ENCODE measurements around the gene ADTRP. TPM values are rescaled to one million over a fixed set of nuclear protein-coding genes. Genes with fewer than 3 reads are reported as not detected.

Gene ADTRP
- total RNA-seq, 1 experiment from 2014 or later, result 0.86 TPM

DNA sequence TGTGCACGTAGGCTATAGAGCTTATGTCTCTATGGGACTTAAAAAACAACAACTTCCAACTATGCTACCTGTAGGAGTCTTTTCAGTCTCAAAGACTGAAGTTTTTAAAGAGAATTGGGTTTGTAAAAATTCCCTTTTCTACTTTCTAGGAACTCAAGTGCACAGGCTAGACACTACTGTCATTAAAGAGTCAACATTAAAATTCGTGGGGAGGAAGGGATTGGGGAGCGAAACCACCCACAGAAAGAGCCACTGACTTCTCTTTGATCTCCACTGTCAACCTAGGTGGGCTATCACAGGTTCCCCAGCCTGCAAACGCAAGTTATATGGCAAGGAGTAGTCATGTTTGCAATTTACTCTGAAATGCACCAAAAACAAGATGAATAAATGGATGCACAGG lies 37.7 kb downstream of the ADTRP start:
- Histone ChIP-seq H3K79me2 (ENCODE audit: insufficient read depth, low read length) (no peaks in the 10 kb centered on the region), H3K27ac (ENCODE audit: low read depth, low read length) (no peak overlapping the region), H3K4me2 (ENCODE audit: low read length) (no peak overlapping the region), H4K20me1 (ENCODE audit: insufficient read depth) (no peaks in the 10 kb centered on the region), H3K4me1 (ENCODE audit: control insufficient read depth in 1 of 2, insufficient read depth in 2 of 2, low read length in 2 of 2) (no peaks in the 10 kb centered on the region), H3K4me3 (replicated peaks in 1 of 2; ENCODE audit: low read depth in 1 of 2, low read length in 2 of 2) (no peak overlapping the region), H3K9me3 (ENCODE audit: control insufficient read depth in 1 of 2, insufficient read depth in 1 of 2, low read depth in 1 of 2, low read length in 2 of 2) (no peaks in the 10 kb centered on the region), H3K27me3 (ENCODE audit: insufficient read depth, low read length) (peaks cover 4% of the 10 kb centered on the region; the same call in 1 of the 2 replicates), H2AFZ (ENCODE audit: low read depth, low read length, poor library complexity, severe bottlenecking) (no peak overlapping the region), H3K9me2 (ENCODE audit: insufficient read depth) (no peaks in the 10 kb centered on the region), H3K9ac (ENCODE audit: low read length) (no peak overlapping the region), H3K36me3 (ENCODE audit: control insufficient read depth in 1 of 2, insufficient read depth in 2 of 2, low read length in 2 of 2) (no peaks in the 10 kb centered on the region)
- RAD21 ChIA-PET (ENCODE audit: low non-redundant PET in 1 of 2, low total read pairs in 2 of 2, uncharacterized antibody in 2 of 2, unreplicated experiment in 2 of 2), result no interaction called here
- TF ChIP-seq, protein P1, sequence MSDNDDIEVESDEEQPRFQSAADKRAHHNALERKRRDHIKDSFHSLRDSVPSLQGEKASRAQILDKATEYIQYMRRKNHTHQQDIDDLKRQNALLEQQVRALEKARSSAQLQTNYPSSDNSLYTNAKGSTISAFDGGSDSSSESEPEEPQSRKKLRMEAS (IDR thresholded peaks at IDR 0.05), result no peak
- TF ChIP-seq, protein P2, sequence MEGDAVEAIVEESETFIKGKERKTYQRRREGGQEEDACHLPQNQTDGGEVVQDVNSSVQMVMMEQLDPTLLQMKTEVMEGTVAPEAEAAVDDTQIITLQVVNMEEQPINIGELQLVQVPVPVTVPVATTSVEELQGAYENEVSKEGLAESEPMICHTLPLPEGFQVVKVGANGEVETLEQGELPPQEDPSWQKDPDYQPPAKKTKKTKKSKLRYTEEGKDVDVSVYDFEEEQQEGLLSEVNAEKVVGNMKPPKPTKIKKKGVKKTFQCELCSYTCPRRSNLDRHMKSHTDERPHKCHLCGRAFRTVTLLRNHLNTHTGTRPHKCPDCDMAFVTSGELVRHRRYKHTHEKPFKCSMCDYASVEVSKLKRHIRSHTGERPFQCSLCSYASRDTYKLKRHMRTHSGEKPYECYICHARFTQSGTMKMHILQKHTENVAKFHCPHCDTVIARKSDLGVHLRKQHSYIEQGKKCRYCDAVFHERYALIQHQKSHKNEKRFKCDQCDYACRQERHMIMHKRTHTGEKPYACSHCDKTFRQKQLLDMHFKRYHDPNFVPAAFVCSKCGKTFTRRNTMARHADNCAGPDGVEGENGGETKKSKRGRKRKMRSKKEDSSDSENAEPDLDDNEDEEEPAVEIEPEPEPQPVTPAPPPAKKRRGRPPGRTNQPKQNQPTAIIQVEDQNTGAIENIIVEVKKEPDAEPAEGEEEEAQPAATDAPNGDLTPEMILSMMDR (IDR thresholded peaks at IDR 0.05 in 2 of 3, conservative IDR thresholded peaks at IDR 0.05 in 1 of 3; ENCODE audit: borderline replicate concordance in 1 of 3, insufficient read depth in 1 of 3, low read depth in 2 of 3, low read length in 2 of 3), result no peak
- no peak for TF ChIP-seq ELF1 (IDR thresholded peaks at IDR 0.05; ENCODE audit: borderline replicate concordance, low read depth)
- no peak for TF ChIP-seq YY1 (IDR thresholded peaks at IDR 0.05; ENCODE audit: extremely low read depth, insufficient replicate concordance, low read depth, low read length)
- no peak for TF ChIP-seq EZH2phosphoT487 (IDR thresholded peaks at IDR 0.05; ENCODE audit: borderline replicate concordance)
- TF ChIP-seq RAD21 (IDR thresholded peaks at IDR 0.05; ENCODE audit: low read depth), result no peak
- TF ChIP-seq CEBPB (IDR thresholded peaks at IDR 0.05; ENCODE audit: low read depth), result no peak
- TF ChIP-seq ZNF274 (IDR thresholded peaks at IDR 0.05; ENCODE audit: low read depth, low read length), result no peak
- TF ChIP-seq, protein P3, sequence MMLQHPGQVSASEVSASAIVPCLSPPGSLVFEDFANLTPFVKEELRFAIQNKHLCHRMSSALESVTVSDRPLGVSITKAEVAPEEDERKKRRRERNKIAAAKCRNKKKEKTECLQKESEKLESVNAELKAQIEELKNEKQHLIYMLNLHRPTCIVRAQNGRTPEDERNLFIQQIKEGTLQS (IDR thresholded peaks at IDR 0.05), result no peak
- no peak for TF ChIP-seq POLR2A (IDR thresholded peaks at IDR 0.05; ENCODE audit: borderline replicate concordance, extremely low read depth, insufficient read depth, insufficient read length)
- TF ChIP-seq TCF7L2 (IDR thresholded peaks at IDR 0.05; ENCODE audit: borderline replicate concordance, extremely low read depth, insufficient read depth, insufficient read length), result no peak
- TF ChIP-seq JUND (IDR thresholded peaks at IDR 0.05), result no peak
- TF ChIP-seq EGR1 (IDR thresholded peaks at IDR 0.05; ENCODE audit: low read depth), result no peak
- TF ChIP-seq, protein P4, sequence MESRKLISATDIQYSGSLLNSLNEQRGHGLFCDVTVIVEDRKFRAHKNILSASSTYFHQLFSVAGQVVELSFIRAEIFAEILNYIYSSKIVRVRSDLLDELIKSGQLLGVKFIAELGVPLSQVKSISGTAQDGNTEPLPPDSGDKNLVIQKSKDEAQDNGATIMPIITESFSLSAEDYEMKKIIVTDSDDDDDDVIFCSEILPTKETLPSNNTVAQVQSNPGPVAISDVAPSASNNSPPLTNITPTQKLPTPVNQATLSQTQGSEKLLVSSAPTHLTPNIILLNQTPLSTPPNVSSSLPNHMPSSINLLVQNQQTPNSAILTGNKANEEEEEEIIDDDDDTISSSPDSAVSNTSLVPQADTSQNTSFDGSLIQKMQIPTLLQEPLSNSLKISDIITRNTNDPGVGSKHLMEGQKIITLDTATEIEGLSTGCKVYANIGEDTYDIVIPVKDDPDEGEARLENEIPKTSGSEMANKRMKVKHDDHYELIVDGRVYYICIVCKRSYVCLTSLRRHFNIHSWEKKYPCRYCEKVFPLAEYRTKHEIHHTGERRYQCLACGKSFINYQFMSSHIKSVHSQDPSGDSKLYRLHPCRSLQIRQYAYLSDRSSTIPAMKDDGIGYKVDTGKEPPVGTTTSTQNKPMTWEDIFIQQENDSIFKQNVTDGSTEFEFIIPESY (IDR thresholded peaks at IDR 0.05; ENCODE audit: extremely low read depth, insufficient replicate concordance, low read length), result no peak
- no peak for TF ChIP-seq CBX3 (IDR thresholded peaks at IDR 0.05; ENCODE audit: low read depth)
- TF ChIP-seq SRF (IDR thresholded peaks at IDR 0.05; ENCODE audit: low read depth), result no peak
- TF ChIP-seq, protein P5, sequence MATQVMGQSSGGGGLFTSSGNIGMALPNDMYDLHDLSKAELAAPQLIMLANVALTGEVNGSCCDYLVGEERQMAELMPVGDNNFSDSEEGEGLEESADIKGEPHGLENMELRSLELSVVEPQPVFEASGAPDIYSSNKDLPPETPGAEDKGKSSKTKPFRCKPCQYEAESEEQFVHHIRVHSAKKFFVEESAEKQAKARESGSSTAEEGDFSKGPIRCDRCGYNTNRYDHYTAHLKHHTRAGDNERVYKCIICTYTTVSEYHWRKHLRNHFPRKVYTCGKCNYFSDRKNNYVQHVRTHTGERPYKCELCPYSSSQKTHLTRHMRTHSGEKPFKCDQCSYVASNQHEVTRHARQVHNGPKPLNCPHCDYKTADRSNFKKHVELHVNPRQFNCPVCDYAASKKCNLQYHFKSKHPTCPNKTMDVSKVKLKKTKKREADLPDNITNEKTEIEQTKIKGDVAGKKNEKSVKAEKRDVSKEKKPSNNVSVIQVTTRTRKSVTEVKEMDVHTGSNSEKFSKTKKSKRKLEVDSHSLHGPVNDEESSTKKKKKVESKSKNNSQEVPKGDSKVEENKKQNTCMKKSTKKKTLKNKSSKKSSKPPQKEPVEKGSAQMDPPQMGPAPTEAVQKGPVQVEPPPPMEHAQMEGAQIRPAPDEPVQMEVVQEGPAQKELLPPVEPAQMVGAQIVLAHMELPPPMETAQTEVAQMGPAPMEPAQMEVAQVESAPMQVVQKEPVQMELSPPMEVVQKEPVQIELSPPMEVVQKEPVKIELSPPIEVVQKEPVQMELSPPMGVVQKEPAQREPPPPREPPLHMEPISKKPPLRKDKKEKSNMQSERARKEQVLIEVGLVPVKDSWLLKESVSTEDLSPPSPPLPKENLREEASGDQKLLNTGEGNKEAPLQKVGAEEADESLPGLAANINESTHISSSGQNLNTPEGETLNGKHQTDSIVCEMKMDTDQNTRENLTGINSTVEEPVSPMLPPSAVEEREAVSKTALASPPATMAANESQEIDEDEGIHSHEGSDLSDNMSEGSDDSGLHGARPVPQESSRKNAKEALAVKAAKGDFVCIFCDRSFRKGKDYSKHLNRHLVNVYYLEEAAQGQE (IDR thresholded peaks at IDR 0.05; ENCODE audit: low read depth), result no peak
- DNase-seq (ENCODE audit: low read depth, low spot score) (no peak), ATAC-seq (no peak)
- no TSS peak for BruUV-seq (replicated peaks)
- POLR2A ChIA-PET, result no interaction called here
- CTCF ChIA-PET, result no interaction called here
- intact Hi-C loops (cut with micrococcal nuclease), result no loop called here

Measured in HCT116 (cell line).